ENCODE results near the gene ATF7IP2.

The ATF7IP2 gene

GRCh38 chr16:10367616-10368188, 18.2 kb upstream of the ATF7IP2 start:
- in situ Hi-C loops (cut with MboI; ENCODE audit: low pct_unique_long_range_greater_than_20kb, low sequenced_read_pairs, unreplicated experiment) = no loop called here

GRCh38 chr16:10368969-10369551, 16.8 kb upstream of the ATF7IP2 start:
- TF ChIP-seq, protein P1, sequence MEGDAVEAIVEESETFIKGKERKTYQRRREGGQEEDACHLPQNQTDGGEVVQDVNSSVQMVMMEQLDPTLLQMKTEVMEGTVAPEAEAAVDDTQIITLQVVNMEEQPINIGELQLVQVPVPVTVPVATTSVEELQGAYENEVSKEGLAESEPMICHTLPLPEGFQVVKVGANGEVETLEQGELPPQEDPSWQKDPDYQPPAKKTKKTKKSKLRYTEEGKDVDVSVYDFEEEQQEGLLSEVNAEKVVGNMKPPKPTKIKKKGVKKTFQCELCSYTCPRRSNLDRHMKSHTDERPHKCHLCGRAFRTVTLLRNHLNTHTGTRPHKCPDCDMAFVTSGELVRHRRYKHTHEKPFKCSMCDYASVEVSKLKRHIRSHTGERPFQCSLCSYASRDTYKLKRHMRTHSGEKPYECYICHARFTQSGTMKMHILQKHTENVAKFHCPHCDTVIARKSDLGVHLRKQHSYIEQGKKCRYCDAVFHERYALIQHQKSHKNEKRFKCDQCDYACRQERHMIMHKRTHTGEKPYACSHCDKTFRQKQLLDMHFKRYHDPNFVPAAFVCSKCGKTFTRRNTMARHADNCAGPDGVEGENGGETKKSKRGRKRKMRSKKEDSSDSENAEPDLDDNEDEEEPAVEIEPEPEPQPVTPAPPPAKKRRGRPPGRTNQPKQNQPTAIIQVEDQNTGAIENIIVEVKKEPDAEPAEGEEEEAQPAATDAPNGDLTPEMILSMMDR (IDR thresholded peaks at IDR 0.05; ENCODE audit: extremely low read depth, insufficient read depth, missing control alignments) = no peak
- in situ Hi-C loops (cut with MboI; ENCODE audit: low pct_unique_long_range_greater_than_20kb, low sequenced_read_pairs, unreplicated experiment) = no loop called here
- DNase-seq (ENCODE audit: low spot score) = no peak

More at GRCh38 chr16:10367616-10368188, 18.2 kb upstream of the ATF7IP2 start:
- no peak for DNase-seq (ENCODE audit: low spot score)
- TF ChIP-seq, protein P1 (IDR thresholded peaks at IDR 0.05; ENCODE audit: extremely low read depth, insufficient read depth, missing control alignments) = no peak

DNA sequence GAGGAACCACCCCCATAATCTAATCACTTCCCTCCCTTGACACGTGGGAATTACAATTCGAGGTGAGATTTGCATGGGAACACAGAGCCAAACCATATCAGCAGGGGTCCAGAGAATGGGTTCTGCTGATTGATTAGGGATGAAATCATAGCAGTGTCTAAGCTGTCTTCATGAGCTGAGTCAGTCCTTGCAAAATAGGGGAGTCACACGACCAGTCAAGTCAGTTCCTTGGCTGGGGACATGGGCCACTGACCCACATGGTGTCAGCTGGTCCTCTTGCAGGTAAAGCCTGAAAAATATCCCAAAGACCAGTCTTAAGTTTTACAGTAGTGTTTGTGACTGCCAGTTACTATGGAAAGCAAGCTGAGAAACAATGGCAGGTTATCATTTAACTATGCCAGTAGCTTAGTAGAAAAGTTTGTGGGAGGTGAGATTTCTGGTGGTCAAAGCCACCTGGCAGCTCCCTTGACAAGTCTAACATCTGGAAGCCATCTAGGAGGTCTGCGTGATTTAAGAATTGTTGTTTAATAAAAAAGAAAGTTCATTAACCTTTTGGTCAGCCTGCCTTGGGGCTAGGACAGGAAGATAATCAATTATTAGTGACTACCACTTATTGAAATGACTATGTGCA, 15.7 kb upstream of the ATF7IP2 start:
- no peak for DNase-seq (ENCODE audit: low spot score)
- in situ Hi-C loops (cut with MboI; ENCODE audit: low pct_unique_long_range_greater_than_20kb, low sequenced_read_pairs, unreplicated experiment) = no loop called here
- TF ChIP-seq, protein P1 (IDR thresholded peaks at IDR 0.05; ENCODE audit: extremely low read depth, insufficient read depth, missing control alignments) = no peak

DNA sequence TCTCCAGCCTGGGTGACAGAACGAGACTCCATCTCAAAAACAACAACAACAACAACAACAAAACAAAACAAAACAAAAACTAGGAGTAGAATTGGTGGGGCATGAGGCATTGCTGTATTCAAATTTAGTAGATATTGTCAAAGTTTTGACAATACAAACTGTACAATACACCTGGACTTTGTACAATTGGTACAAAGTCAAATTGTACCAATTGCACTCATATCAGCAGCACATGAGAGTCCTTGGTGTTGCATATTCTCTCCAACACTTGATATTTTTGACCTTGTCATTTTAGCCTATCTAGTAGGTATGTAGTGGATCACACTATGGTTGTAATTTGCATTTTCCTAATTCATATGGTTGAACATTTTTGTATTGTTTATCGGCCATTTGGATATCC, 14.3 kb upstream of the ATF7IP2 start:
- TF ChIP-seq, protein P1 (IDR thresholded peaks at IDR 0.05; ENCODE audit: extremely low read depth, insufficient read depth, missing control alignments) = no peak
- no peak for DNase-seq (ENCODE audit: low spot score)
- in situ Hi-C loops (cut with MboI; ENCODE audit: low pct_unique_long_range_greater_than_20kb, low sequenced_read_pairs, unreplicated experiment) = no loop called here

- in situ Hi-C loops (cut with MboI; ENCODE audit: low pct_unique_long_range_greater_than_20kb, low sequenced_read_pairs, unreplicated experiment) = no loop called here
- TF ChIP-seq, protein P1 (IDR thresholded peaks at IDR 0.05; ENCODE audit: extremely low read depth, insufficient read depth, missing control alignments) = no peak
- DNase-seq (ENCODE audit: low spot score) = no peak
Measured at GRCh38 chr16:10373556-10373955, 12.3 kb upstream of the ATF7IP2 start.

DNA sequence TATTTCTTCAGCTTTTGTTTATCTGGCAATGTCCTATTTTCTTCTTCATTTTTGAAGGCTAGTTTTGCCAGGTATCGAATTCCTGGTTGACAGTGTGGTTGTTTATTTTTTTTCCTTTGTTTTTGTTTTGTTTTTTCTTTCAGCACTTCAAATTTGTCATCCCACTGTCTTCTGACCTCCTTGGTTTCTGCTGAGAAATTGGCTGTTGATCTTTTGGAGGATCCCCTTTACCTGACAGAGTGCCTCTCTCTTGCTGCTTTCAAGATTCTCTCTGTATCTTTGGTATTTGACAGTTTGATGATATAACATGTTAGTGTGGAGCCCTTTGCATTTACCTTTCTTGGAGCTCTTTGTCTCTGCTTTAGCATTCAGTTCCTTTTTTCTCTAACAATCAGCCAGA, 9.6 kb upstream of the ATF7IP2 start:
- in situ Hi-C loops (cut with MboI; ENCODE audit: low pct_unique_long_range_greater_than_20kb, low sequenced_read_pairs, unreplicated experiment) = no loop called here
- TF ChIP-seq, protein P1 (IDR thresholded peaks at IDR 0.05; ENCODE audit: extremely low read depth, insufficient read depth, missing control alignments) = no peak
- no peak for DNase-seq (ENCODE audit: low spot score)

All from GM13977 (cell line).